ENCODE data around the gene PGBD1. TPM values are rescaled to one million over a fixed set of nuclear protein-coding genes. Genes with fewer than 3 reads are reported as not detected.

The PGBD1 gene
- total RNA-seq, 1 experiment from 2014 or later: 9.0 TPM

DNA sequence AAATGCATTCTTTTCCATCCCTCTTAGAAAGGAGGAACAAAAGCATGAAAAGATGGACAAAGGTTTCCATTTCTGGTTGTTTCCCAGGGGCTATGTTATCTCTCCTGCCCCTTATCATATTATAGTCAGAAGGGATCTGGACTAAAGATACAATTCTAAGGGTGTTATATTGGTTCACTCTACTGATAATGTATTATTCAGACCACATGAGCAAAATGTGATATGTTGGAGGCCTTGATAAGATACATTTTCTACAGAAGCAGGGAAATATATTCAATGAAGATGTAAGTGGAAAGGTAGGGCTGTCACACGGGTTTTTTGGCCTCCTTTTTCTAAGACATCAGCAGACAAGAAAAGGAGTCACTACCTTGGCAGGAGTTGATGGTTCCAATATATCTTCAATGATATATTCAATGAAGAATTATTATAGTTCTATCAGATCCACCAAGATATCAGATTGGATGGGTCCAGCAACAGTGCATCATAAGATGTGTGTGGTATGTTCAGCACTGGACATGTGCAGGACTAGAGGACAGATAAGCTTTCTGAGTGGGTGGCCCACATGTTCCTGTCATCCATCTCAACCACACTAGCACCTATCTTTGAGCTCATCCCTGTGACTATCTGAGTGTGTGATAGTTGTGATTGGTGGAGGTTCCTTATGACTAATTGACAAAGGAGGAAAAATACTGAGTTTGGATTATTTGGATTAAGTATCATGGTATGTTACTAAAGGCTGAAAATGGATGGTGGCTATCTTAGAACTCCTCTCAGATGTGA, 62.7 kb downstream of the PGBD1 start:
- TF ChIP-seq, protein P1, sequence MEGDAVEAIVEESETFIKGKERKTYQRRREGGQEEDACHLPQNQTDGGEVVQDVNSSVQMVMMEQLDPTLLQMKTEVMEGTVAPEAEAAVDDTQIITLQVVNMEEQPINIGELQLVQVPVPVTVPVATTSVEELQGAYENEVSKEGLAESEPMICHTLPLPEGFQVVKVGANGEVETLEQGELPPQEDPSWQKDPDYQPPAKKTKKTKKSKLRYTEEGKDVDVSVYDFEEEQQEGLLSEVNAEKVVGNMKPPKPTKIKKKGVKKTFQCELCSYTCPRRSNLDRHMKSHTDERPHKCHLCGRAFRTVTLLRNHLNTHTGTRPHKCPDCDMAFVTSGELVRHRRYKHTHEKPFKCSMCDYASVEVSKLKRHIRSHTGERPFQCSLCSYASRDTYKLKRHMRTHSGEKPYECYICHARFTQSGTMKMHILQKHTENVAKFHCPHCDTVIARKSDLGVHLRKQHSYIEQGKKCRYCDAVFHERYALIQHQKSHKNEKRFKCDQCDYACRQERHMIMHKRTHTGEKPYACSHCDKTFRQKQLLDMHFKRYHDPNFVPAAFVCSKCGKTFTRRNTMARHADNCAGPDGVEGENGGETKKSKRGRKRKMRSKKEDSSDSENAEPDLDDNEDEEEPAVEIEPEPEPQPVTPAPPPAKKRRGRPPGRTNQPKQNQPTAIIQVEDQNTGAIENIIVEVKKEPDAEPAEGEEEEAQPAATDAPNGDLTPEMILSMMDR (conservative IDR thresholded peaks at IDR 0.05; ENCODE audit: low read depth, low read length): no peak
- TF ChIP-seq EZH2phosphoT487 (IDR thresholded peaks at IDR 0.05; ENCODE audit: borderline replicate concordance, low read length): no peak
- no peak for TF ChIP-seq EZH2 (IDR thresholded peaks at IDR 0.05; ENCODE audit: low read length, unreplicated experiment)
- no peak for DNase-seq
- BruUV-seq (replicated peaks): no TSS peak
- Histone ChIP-seq H3K36me3 (ENCODE audit: low read depth, low read length) (no peaks in the 10 kb centered on the region), H3K9me2 (replicated peaks; ENCODE audit: low read length) (no peaks in the 10 kb centered on the region), H3K27me3 (ENCODE audit: low read length) (no peaks in the 10 kb centered on the region), H3K4me1 (ENCODE audit: insufficient read depth, low read length) (no peaks in the 10 kb centered on the region), H2AFZ (ENCODE audit: low read length) (no peak overlapping the region), H3K9ac (ENCODE audit: low read length) (no peak overlapping the region), H3K79me2 (ENCODE audit: low read length) (no peaks in the 10 kb centered on the region), H3K4me2 (ENCODE audit: low read length) (no peak overlapping the region), H3K4me3 (ENCODE audit: low read length) (no peak overlapping the region), H3K27ac (ENCODE audit: low read length) (no peak overlapping the region), H3K9me3 (ENCODE audit: low read length) (no peaks in the 10 kb centered on the region), H4K20me1 (ENCODE audit: low read length) (no peaks in the 10 kb centered on the region), H3F3A (ENCODE audit: low read length, unreplicated experiment) (no peaks in the 10 kb centered on the region)
- POLR2A ChIA-PET (ENCODE audit: unreplicated experiment): no interaction called here
- CTCF ChIA-PET: no interaction called here
- intact Hi-C loops (cut with micrococcal nuclease): no loop called here
- no peak for ATAC-seq

DNA sequence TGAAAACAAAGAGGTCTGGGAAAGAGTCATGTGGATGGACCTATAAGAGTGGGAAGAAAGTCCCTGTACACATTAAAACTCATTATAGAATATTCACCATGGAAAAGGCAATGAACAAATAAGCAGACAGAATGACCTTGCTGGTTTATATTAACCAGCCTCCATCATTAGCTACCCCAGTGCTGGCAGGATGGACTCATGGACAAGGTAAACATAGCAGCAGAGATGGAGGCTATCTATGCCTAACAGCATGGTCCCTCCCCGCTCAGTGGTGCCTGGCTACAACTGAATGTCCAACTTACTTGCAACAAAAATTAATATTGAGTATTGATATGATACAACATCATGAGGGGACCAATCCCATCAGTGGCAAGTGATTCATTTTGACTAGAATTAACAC, 63.8 kb downstream of the PGBD1 start:
- Histone ChIP-seq H3K36me3 (ENCODE audit: low read depth, low read length) (no peaks in the 10 kb centered on the region), H3K27ac (ENCODE audit: low read length) (no peak overlapping the region), H4K20me1 (ENCODE audit: low read length) (no peaks in the 10 kb centered on the region), H3K9me2 (replicated peaks; ENCODE audit: low read length) (no peaks in the 10 kb centered on the region), H3K9me3 (ENCODE audit: low read length) (no peaks in the 10 kb centered on the region), H3K9ac (ENCODE audit: low read length) (no peak overlapping the region), H2AFZ (ENCODE audit: low read length) (no peak overlapping the region), H3F3A (ENCODE audit: low read length, unreplicated experiment) (no peaks in the 10 kb centered on the region), H3K79me2 (ENCODE audit: low read length) (peaks cover 4% of the 10 kb centered on the region), H3K4me1 (ENCODE audit: insufficient read depth, low read length) (no peaks in the 10 kb centered on the region), H3K4me2 (ENCODE audit: low read length) (no peak overlapping the region), H3K4me3 (ENCODE audit: low read length) (no peak overlapping the region), H3K27me3 (ENCODE audit: low read length) (no peaks in the 10 kb centered on the region)
- no TSS peak for BruUV-seq (replicated peaks)
- TF ChIP-seq EZH2phosphoT487 (IDR thresholded peaks at IDR 0.05; ENCODE audit: borderline replicate concordance, low read length) (no peak), EZH2 (IDR thresholded peaks at IDR 0.05; ENCODE audit: low read length, unreplicated experiment) (no peak)
- TF ChIP-seq, protein P1 (conservative IDR thresholded peaks at IDR 0.05; ENCODE audit: low read depth, low read length): no peak
- intact Hi-C loops (cut with micrococcal nuclease): no loop called here
- DNase-seq (no peak), ATAC-seq (no peak)
- CTCF ChIA-PET: no interaction called here
- POLR2A ChIA-PET (ENCODE audit: unreplicated experiment): no interaction called here

DNA sequence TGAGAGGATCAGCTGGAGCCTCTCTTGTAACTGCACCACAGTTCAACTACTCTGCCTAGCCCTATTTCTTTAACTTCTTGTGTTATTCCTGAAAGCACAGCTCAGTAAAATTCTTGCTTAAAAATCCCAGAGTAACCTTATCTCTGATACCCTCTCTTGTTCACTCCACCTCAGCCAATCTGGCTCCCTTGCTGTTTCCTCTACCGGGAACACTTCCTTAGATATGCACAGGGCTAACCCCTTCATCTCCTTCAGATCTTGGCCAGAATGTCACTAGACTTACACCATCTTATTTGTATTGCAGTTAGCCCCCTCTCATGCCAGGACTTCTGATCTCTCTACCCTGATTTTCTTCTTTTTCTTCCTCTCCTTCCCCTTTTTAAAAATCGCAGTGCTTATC, 65.7 kb downstream of the PGBD1 start:
- Histone ChIP-seq H3K27me3 (ENCODE audit: low read length) (no peaks in the 10 kb centered on the region), H2AFZ (ENCODE audit: low read length) (no peak overlapping the region), H3K27ac (ENCODE audit: low read length) (no peak overlapping the region), H3K4me3 (ENCODE audit: low read length) (no peak overlapping the region), H3K9ac (ENCODE audit: low read length) (no peak overlapping the region), H4K20me1 (ENCODE audit: low read length) (no peaks in the 10 kb centered on the region), H3K79me2 (ENCODE audit: low read length) (peaks cover 23% of the 10 kb centered on the region), H3K9me3 (ENCODE audit: low read length) (no peaks in the 10 kb centered on the region), H3K4me2 (ENCODE audit: low read length) (no peak overlapping the region), H3K4me1 (ENCODE audit: insufficient read depth, low read length) (peaks cover 15% of the 10 kb centered on the region), H3K9me2 (replicated peaks; ENCODE audit: low read length) (no peaks in the 10 kb centered on the region), H3F3A (ENCODE audit: low read length, unreplicated experiment) (no peaks in the 10 kb centered on the region), H3K36me3 (ENCODE audit: low read depth, low read length) (no peaks in the 10 kb centered on the region)
- POLR2A ChIA-PET (ENCODE audit: unreplicated experiment): no interaction called here
- DNase-seq: no peak
- TF ChIP-seq EZH2 (IDR thresholded peaks at IDR 0.05; ENCODE audit: low read length, unreplicated experiment) (no peak), EZH2phosphoT487 (IDR thresholded peaks at IDR 0.05; ENCODE audit: borderline replicate concordance, low read length) (no peak)
- TF ChIP-seq, protein P1 (conservative IDR thresholded peaks at IDR 0.05; ENCODE audit: low read depth, low read length): no peak
- ATAC-seq: no peak
- intact Hi-C loops (cut with micrococcal nuclease): no loop called here
- BruUV-seq (replicated peaks): no TSS peak
- CTCF ChIA-PET: interaction anchor here (0.6 kb wide), 1 partner anchor 70 kb away, joined by 3 read pairs; no protein-coding TSS in a partner anchor
